GM12878 (cell line): Measurements from ENCODE around the gene COPB1.

Source experiments
- CTCF ChIP-seq, 3 experiments: IDR thresholded peaks in 2 of 3; conservative IDR thresholded peaks in 1 of 3; 2 replicates each; pipeline ENCODE4 v1.5.1; 2011; ENCODE audit warnings: low read depth in 3 of 3, low read length in 3 of 3, mild to moderate bottlenecking in 3 of 3, control low read depth in 2 of 3, moderate library complexity in 2 of 3, inconsistent platforms in 1 of 3, mixed read lengths in 1 of 3; ENCODE audit not compliant: control insufficient read depth in 2 of 3, insufficient read depth in 1 of 3; ENCODE audit errors: extremely low read depth in 1 of 3
- EP300 ChIP-seq, 2 experiments: fragments of 150-350 bp in 1 of 2; IDR thresholded peaks; 2 replicates each; pipeline ENCODE4 v1.6.1; 2011 to 2012; ENCODE audit warnings: low read depth in 2 of 2, low read length in 2 of 2, borderline replicate concordance in 1 of 2, improper control_type of control experiment in 1 of 2, inconsistent platforms in 1 of 2; ENCODE audit not compliant: control insufficient read depth in 1 of 2
- JUNB ChIP-seq: IDR thresholded peaks from 2 replicates; pipeline ENCODE4 v1.6.1; 2016; ENCODE audit warnings: antibody characterized with exemption, mild to moderate bottlenecking
- JUND ChIP-seq: IDR thresholded peaks from 2 replicates; pipeline ENCODE4 v1.6.1; 2012; ENCODE audit warnings: low read depth, mild to moderate bottlenecking, low read length, improper control_type of control experiment, moderate library complexity
- POLR2A ChIP-seq: IDR thresholded peaks from 2 replicates; pipeline ENCODE4 v1.6.1; 2011; ENCODE audit warnings: low read depth, mild to moderate bottlenecking, low read length
- SIN3A ChIP-seq: IDR thresholded peaks from 2 replicates; pipeline ENCODE4 v1.6.1; 2012; ENCODE audit warnings: low read depth, low read length, improper control_type of control experiment
- SMAD1 ChIP-seq: fragments of 450-650 bp; IDR thresholded peaks from 2 replicates; pipeline ENCODE4 v1.6.1; 2018; ENCODE audit warnings: mild to moderate bottlenecking, low read depth; ENCODE audit not compliant: partially characterized antibody
- SREBF2 ChIP-seq: IDR thresholded peaks from 2 replicates; pipeline ENCODE4 v1.6.1; 2012; ENCODE audit warnings: mild to moderate bottlenecking, low read length

DNA sequence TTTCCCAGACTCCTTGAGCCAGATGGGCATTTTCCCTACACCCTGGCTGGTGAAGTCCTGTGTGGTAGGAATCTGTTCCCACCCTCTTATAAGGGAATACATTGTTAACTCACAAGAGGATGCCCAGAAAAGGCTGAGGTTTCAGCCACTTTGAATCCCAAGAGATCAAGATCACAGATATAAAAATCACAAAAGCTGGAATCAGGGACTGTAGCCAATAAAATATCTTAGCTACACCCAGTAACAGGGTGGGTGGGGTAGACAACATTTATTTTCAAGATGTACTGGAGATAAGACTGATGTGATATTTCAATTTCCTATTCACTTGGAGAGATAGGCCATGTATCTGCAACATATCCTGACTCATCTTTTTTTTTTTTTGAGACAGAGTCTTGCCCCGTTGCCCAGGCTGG, 50.3 kb downstream of the COPB1 start:
- TF ChIP-seq SMAD1, result no peak
- TF ChIP-seq EP300 (IDR thresholded peaks at IDR 0.05; ENCODE audit: borderline replicate concordance in 1 of 2, control insufficient read depth in 1 of 2, low read depth in 2 of 2, low read length in 2 of 2), result no peak
- no peak for TF ChIP-seq JUNB
- no peak for TF ChIP-seq POLR2A
- TF ChIP-seq SREBF2, result no peak
- TF ChIP-seq CTCF (IDR thresholded peaks at IDR 0.05 in 2 of 3, conservative IDR thresholded peaks at IDR 0.05 in 1 of 3; ENCODE audit: control insufficient read depth in 2 of 3, extremely low read depth in 1 of 3, insufficient read depth in 1 of 3, low read depth in 3 of 3, low read length in 3 of 3), result no peak
- TF ChIP-seq JUND, result no peak
- no peak for TF ChIP-seq SIN3A
